Gastroesophageal sphincter (tissue), 4 donors: Measurements from ENCODE around the gene ZBTB7C. TPM values are rescaled to one million over a fixed set of nuclear protein-coding genes. Genes with fewer than 3 reads are reported as not detected.

ENCODE experiments used
- ATAC-seq: fragments of 150-250 bp; one replicate; pipeline ENCODE4 v1.9.1; 2016; ENCODE audit warnings: mild to moderate bottlenecking, moderate library complexity
- H3K27ac ChIP-seq, 4 donors: fragments of 200-600 bp; sonication (generic) in 3 of 4; 1 replicate in 3 of 4; 2 replicates in 1 of 4; pipeline ENCODE4 v1.5.1; 2016 to 2019
- H3K27me3 ChIP-seq: fragments of 200-600 bp; sonication (generic); one replicate; pipeline ENCODE4 v1.5.1; 2019
- H3K36me3 ChIP-seq, 2 donors: fragments of 200-600 bp; sonication (generic); one replicate each; pipeline ENCODE4 v1.5.1; 2019; ENCODE audit warnings: control low read depth in 1 of 2
- H3K4me1 ChIP-seq, 3 donors: fragments of 200-600 bp; sonication (generic); 1 replicate in 2 of 3; 2 replicates in 1 of 3; pipeline ENCODE4 v1.5.1; 2016 to 2019; ENCODE audit warnings: control low read depth in 2 of 3
- H3K4me3 ChIP-seq, 2 donors: fragments of 200-600 bp; sonication (generic); one replicate each; pipeline ENCODE4 v1.5.1; 2019; ENCODE audit warnings: mild to moderate bottlenecking in 1 of 2, moderate library complexity in 1 of 2
- H3K9me3 ChIP-seq, 3 donors: fragments of 200-600 bp; sonication (generic); one replicate each; pipeline ENCODE4 v1.5.1; 2017 to 2019; ENCODE audit warnings: control low read depth in 2 of 3
- CTCF ChIP-seq, 4 experiments: fragments of 200-600 bp in 2 of 4; fragments of 450-650 bp in 2 of 4; sonication (generic) in 1 of 4; IDR thresholded peaks; one replicate each; pipeline ENCODE4 v1.5.1; 2017 to 2019; ENCODE audit warnings: antibody characterized with exemption in 4 of 4, mild to moderate bottlenecking in 2 of 4, moderate library complexity in 2 of 4
- EP300 ChIP-seq: sonication (generic); formaldehyde crosslinking; IDR thresholded peaks from one replicate; pipeline ENCODE4 v1.6.1; 2017; ENCODE audit warnings: antibody characterized with exemption, mild to moderate bottlenecking
- POLR2A ChIP-seq, 2 donors: fragments of 450-650 bp; IDR thresholded peaks; one replicate each; pipeline ENCODE4 v1.6.1; 2017; ENCODE audit warnings: antibody characterized with exemption in 2 of 2, mild to moderate bottlenecking in 2 of 2, moderate library complexity in 1 of 2
- POLR2AphosphoS5 ChIP-seq: sonication (generic); formaldehyde crosslinking; IDR thresholded peaks from one replicate; pipeline ENCODE4 v1.6.1; 2017; ENCODE audit warnings: antibody characterized with exemption
- WGBS, 2 donors: methylation state at CpG; one replicate each; pipeline ENCODE4 v1.1.5; 2018; ENCODE audit warnings: low coverage in 1 of 2; 5-methylcytosine and 5-hydroxymethylcytosine counted together
- total RNA-seq, 4 donors: library from RNA; depleted of rRNA; stranded (reverse); fragments of >200 nt; gene quantifications; one replicate each; pipeline ENCODE4 v1.1.0, GENCODE V29; 2016

Gene ZBTB7C
- total RNA-seq, 4 donors from 2014 or later: 7.8 to 15.4 (median 11.8) TPM

- no peak for ATAC-seq
- Histone ChIP-seq H3K27me3 (no peaks in the 10 kb centered on the region), H3K4me1 (no peaks in the 10 kb centered on the region), H3K4me3 (no peak overlapping the region), H3K9me3 (peaks cover 0 to 7% (median 0%) of the 10 kb centered on the region in 3 donors), H3K27ac (no peak overlapping the region), H3K36me3 (no peaks in the 10 kb centered on the region)
- no peak for TF ChIP-seq CTCF (IDR thresholded peaks at IDR 0.05)
- TF ChIP-seq EP300: no peak
- TF ChIP-seq POLR2AphosphoS5: no peak
- TF ChIP-seq POLR2A (IDR thresholded peaks at IDR 0.05): no peak
- WGBS, 2 donors: no CpG with 5 or more reads among the region's 5 CpGs
Measured at GRCh38 chr18:48046843-48047242, 362.3 kb downstream of the ZBTB7C start.

DNA sequence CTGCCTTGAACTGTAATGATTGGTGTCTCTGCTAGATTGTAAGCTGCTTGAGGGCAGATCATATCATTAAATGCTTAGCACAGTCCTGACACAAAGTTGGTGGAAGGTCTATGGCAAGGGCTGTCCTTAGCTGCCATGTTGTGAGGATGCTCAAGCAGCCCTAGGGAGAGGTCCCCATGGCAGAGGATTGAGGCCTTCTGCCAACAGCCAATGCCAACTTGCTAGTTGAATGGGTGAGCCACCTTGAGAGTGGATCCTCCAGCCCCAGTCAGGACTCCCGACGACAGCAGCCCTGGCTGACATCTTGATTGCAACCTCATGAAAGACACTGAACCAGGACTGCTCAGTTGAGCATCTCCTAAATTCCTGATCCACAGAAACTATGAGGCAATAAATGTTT lies 363.4 kb downstream of the ZBTB7C start:
- no peak overlapping the region for H3K4me3 ChIP-seq
- no peak overlapping the region for H3K27ac ChIP-seq
- no peak for ATAC-seq
- peaks cover 0 to 2% of the 10 kb centered on the region in 2 donors for H3K36me3 ChIP-seq
- H3K9me3 ChIP-seq: peaks cover 0 to 7% (median 0%) of the 10 kb centered on the region in 3 donors
- H3K4me1 ChIP-seq: no peaks in the 10 kb centered on the region
- 71% methylated on average over 2 of the region's 2 CpGs; no CpG with 5 or more reads in 1 of the 2 donors for WGBS, 2 donors
- TF ChIP-seq POLR2A (IDR thresholded peaks at IDR 0.05): no peak
- TF ChIP-seq CTCF (IDR thresholded peaks at IDR 0.05): no peak
- no peaks in the 10 kb centered on the region for H3K27me3 ChIP-seq

DNA sequence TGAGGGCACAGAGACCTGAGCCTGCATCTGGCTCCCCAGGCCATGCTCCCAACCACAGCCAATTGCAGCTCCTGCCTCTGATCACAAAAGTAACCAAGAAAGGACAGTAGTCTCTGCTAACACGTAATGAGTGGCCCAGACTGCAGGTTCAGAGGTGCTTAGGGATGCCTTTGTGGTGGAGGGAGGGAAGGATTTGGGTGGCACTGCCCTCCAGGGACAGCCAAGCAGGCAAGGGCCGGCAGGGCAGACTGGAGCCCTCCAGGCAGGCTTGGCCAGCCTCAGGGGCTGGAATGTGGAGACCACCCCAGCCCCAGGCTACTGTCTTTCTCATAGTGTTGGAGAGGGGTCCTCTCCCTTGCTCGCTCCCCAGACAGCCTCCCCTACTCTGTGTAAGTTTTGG lies 364.2 kb downstream of the ZBTB7C start:
- peaks cover 0 to 10% of the 10 kb centered on the region in 2 donors for H3K36me3 ChIP-seq
- no peaks in the 10 kb centered on the region for H3K4me1 ChIP-seq
- peaks cover 0 to 7% (median 0%) of the 10 kb centered on the region in 3 donors for H3K9me3 ChIP-seq
- H3K27me3 ChIP-seq: no peaks in the 10 kb centered on the region
- TF ChIP-seq CTCF (IDR thresholded peaks at IDR 0.05) (no peak), POLR2AphosphoS5 (no peak), POLR2A (IDR thresholded peaks at IDR 0.05) (no peak), EP300 (no peak)
- no peak for ATAC-seq
- 82% methylated on average over 2 of the region's 3 CpGs; no CpG with 5 or more reads in 1 of the 2 donors for WGBS, 2 donors
- H3K4me3 ChIP-seq: no peak overlapping the region
- no peak overlapping the region for H3K27ac ChIP-seq

- no peak overlapping the region for H3K27ac ChIP-seq
- H3K9me3 ChIP-seq: peaks cover 0 to 7% (median 0%) of the 10 kb centered on the region in 3 donors
- no peak for ATAC-seq
- TF ChIP-seq CTCF (IDR thresholded peaks at IDR 0.05) (no peak), EP300 (no peak), POLR2A (IDR thresholded peaks at IDR 0.05) (no peak)
- H3K27me3 ChIP-seq: no peaks in the 10 kb centered on the region
- WGBS, 2 donors: 91 to 93% methylated on average over 3 of the region's 3 CpGs
- H3K4me1 ChIP-seq: no peaks in the 10 kb centered on the region
- peaks cover 0 to 15% of the 10 kb centered on the region in 2 donors for H3K36me3 ChIP-seq
- H3K4me3 ChIP-seq: no peak overlapping the region
Measured at GRCh38 chr18:48043166-48043565, 366.0 kb downstream of the ZBTB7C start.

- TF ChIP-seq POLR2AphosphoS5: no peak
- no peak for TF ChIP-seq EP300
- TF ChIP-seq CTCF (IDR thresholded peaks at IDR 0.05): no peak
- no peak for TF ChIP-seq POLR2A (IDR thresholded peaks at IDR 0.05)
- 80 to 89% methylated on average over 2 to 3 of the region's 4 CpGs for WGBS, 2 donors
- H3K9me3 ChIP-seq: peaks cover 0 to 7% (median 0%) of the 10 kb centered on the region in 3 donors
- no peak overlapping the region for H3K4me3 ChIP-seq
- H3K4me1 ChIP-seq: no peaks in the 10 kb centered on the region
- no peaks in the 10 kb centered on the region for H3K27me3 ChIP-seq
- no peak overlapping the region for H3K27ac ChIP-seq
- peaks cover 0 to 15% of the 10 kb centered on the region in 2 donors for H3K36me3 ChIP-seq
- ATAC-seq: no peak
Measured at GRCh38 chr18:48042431-48042830, 366.8 kb downstream of the ZBTB7C start.
